K562 (cell line): ENCODE data around the gene TMEM120B. TPM values are rescaled to one million over a fixed set of nuclear protein-coding genes. Genes with fewer than 3 reads are reported as not detected.

Source experiments
- ATAC-seq: fragments of 200-7000 bp; cut with Tn5 transposase; 3 replicates; pipeline ENCODE4 v1.9.1; 2020; ENCODE audit warnings: moderate library complexity
- BruUV-seq: library from RNA; stranded (reverse); fragments of 400-500 nt; replicated peaks from 2 replicates; lab custom pipeline; 2021; lab: Mats Ljungman, UMichigan
- CTCF ChIA-PET: fragments of 300-600 bp; formaldehyde crosslinking; extraction: SDS; loops from one replicate; lab custom pipeline; 2021; ENCODE audit warnings: low intra/inter-chr PET ratio; lab: Yijun Ruan, JAX
- POLR2A ChIA-PET: fragments of 300-600, 350-650 bp; sonication (Branson Sonifier 250); formaldehyde crosslinking; extraction: SDS; loops from one replicate; lab custom pipeline; 2021; ENCODE audit warnings: antibody characterized with exemption, inconsistent platforms; lab: Yijun Ruan, JAX
- DNase-seq, 4 experiments: peaks; one replicate each; pipeline versions ENCODE4 v3.0.0 to v3.0.0-alpha.2; 2011 to 2018; ENCODE audit warnings: low spot score in 3 of 4, mixed read lengths in 3 of 4; ENCODE audit errors: extremely low read depth in 1 of 4
- FAIRE-seq: peaks from 2 replicates; lab custom pipeline; 2011; peaks lifted over from hg19 to GRCh38; lab: Jason Lieb, UNC
- H2AFZ ChIP-seq: 2 replicates; pipeline ENCODE4 v1.6.0; 2011; ENCODE audit warnings: low read depth, low read length, control low read depth, inconsistent platforms
- H3K27ac ChIP-seq: fragments of 200-600 bp; 3 replicates; pipeline ENCODE4 v1.8.0; 2011; ENCODE audit warnings: low read depth, mild to moderate bottlenecking, control low read depth, inconsistent platforms, low read length, moderate library complexity, mixed read lengths; ENCODE audit errors: extremely low read depth
- H3K27me3 ChIP-seq, 2 experiments: fragments of 300-600 bp in 1 of 2; 2 replicates in 1 of 2; 3 replicates in 1 of 2; pipeline versions ENCODE4 v1.6.0 to v1.8.0; 2011; ENCODE audit warnings: inconsistent platforms in 2 of 2, low read length in 2 of 2, mild to moderate bottlenecking in 1 of 2, mixed read lengths in 1 of 2, moderate library complexity in 1 of 2; ENCODE audit not compliant: control insufficient read depth in 2 of 2, insufficient read depth in 2 of 2
- H3K36me3 ChIP-seq: fragments of 300-600 bp; 3 replicates; pipeline ENCODE4 v1.8.0; 2011; ENCODE audit warnings: mild to moderate bottlenecking, low read length, inconsistent platforms; ENCODE audit not compliant: control insufficient read depth, insufficient read depth
- H3K4me1 ChIP-seq, 2 experiments: fragments of 200-600 bp in 1 of 2; replicated peaks in 1 of 2; 2 replicates in 1 of 2; 3 replicates in 1 of 2; pipeline versions ENCODE4 v1.5.1 to v1.8.0; 2011; ENCODE audit warnings: inconsistent platforms in 2 of 2, low read length in 2 of 2, mild to moderate bottlenecking in 1 of 2, mixed read lengths in 1 of 2, moderate library complexity in 1 of 2; ENCODE audit not compliant: control insufficient read depth in 2 of 2, insufficient read depth in 2 of 2
- H3K4me2 ChIP-seq: 2 replicates; pipeline ENCODE4 v1.6.1; 2011; ENCODE audit warnings: low read length, control low read depth, inconsistent platforms, mixed read lengths; ENCODE audit not compliant: insufficient read depth
- H3K4me3 ChIP-seq: fragments of 200-600 bp; sonication (generic), shearing (Covaris generic); 2 replicates; pipeline ENCODE4 v1.5.1; 2016; ENCODE audit warnings: control low read depth, inconsistent platforms
- H3K79me2 ChIP-seq: fragments of 200-600 bp; 3 replicates; pipeline ENCODE4 v1.8.0; 2011; ENCODE audit warnings: low read length, inconsistent platforms; ENCODE audit not compliant: control insufficient read depth, insufficient read depth
- H3K9ac ChIP-seq, 2 experiments: 2 replicates each; pipeline versions ENCODE4 v1.6.0 to v1.6.1; 2011; ENCODE audit warnings: low read depth in 2 of 2, low read length in 2 of 2, control low read depth in 1 of 2, inconsistent platforms in 1 of 2, mild to moderate bottlenecking in 1 of 2, mixed read lengths in 1 of 2; ENCODE audit not compliant: insufficient read depth in 1 of 2
- H3K9me1 ChIP-seq: one replicate; pipeline ENCODE4 v1.6.0; 2011; ENCODE audit warnings: inconsistent platforms, mild to moderate bottlenecking, low read length, moderate library complexity; ENCODE audit not compliant: control insufficient read depth, insufficient read depth
- H3K9me3 ChIP-seq: replicated peaks from 2 replicates; pipeline ENCODE4 v1.5.1; 2011; ENCODE audit warnings: low read depth, low read length, inconsistent platforms; ENCODE audit not compliant: control insufficient read depth, insufficient read depth
- H4K20me1 ChIP-seq: replicated peaks from 2 replicates; pipeline ENCODE4 v1.6.1; 2011; ENCODE audit warnings: low read length, inconsistent platforms, mixed read lengths; ENCODE audit not compliant: control insufficient read depth, insufficient read depth
- ADNP ChIP-seq: fragments of 200-800 bp; sonication (Bioruptor generic); IDR thresholded peaks from 2 replicates; pipeline ENCODE4 v1.6.1; 2016; ENCODE audit warnings: missing genetic modification characterization, missing compliant biosample characterization
- BCOR ChIP-seq: fragments of 450-650 bp; IDR thresholded peaks from 2 replicates; pipeline ENCODE4 v1.6.1; 2016
- DMBX1 ChIP-seq: fragments of 250-450 bp; sonication (Bioruptor Pico); IDR thresholded peaks from 2 replicates; pipeline ENCODE4 v1.8.0; 2022; ENCODE audit warnings: inconsistent platforms, mild to moderate bottlenecking, moderate library complexity, borderline replicate concordance
- KDM1A ChIP-seq, 2 experiments: fragments of 450-650 bp; IDR thresholded peaks; 2 replicates each; pipeline ENCODE4 v1.6.1; 2016; ENCODE audit warnings: mild to moderate bottlenecking in 2 of 2
- RBM25 ChIP-seq: fragments of 200-400 bp; formaldehyde crosslinking; IDR thresholded peaks from 2 replicates; pipeline ENCODE4 v1.6.1; 2018; ENCODE audit warnings: low read length, low read depth, moderate library complexity; ENCODE audit not compliant: severe bottlenecking
- ZNF121 ChIP-seq: sonication (generic); formaldehyde crosslinking; conservative IDR thresholded peaks from 2 replicates; pipeline ENCODE4 v1.8.0; 2022; ENCODE audit warnings: missing genetic modification reagents
- WGBS: fragments of 100-300 bp; shearing (Covaris generic); methylation state at CpG from one replicate; pipeline ENCODE4 v1.1.6; 2016; ENCODE audit warnings: low coverage, mixed read lengths; ENCODE audit not compliant: insufficient coverage; ENCODE audit errors: missing lambda C conversion rate; 5-methylcytosine and 5-hydroxymethylcytosine counted together
- in situ Hi-C: fragments of 300-500 bp; cut with MboI; formaldehyde crosslinking; loops from 4 replicates; pipeline ENCODE4 v1.15.0; 2018; ENCODE audit warnings: inconsistent platforms, mixed read lengths
- intact Hi-C: fragments of 100-400 bp; cut with micrococcal nuclease; formaldehyde crosslinking; loops from 2 replicates; pipeline ENCODE4 v1.14.2; 2022
- polyA plus RNA-seq, 8 experiments: library from polyadenylated mRNA; depleted of rRNA in 4 of 8; stranded (reverse) in 5 of 8; unstranded in 3 of 8; fragments of >200 nt; fragmentation: Nextera tagmentation in 2 of 8; fragmentation: Illumina TruSeq in 1 of 8; extraction: Ambion mirVana in 2 of 8; extraction: Trizol in 1 of 8; gene quantifications; 2 replicates each; pipeline versions ENCODE4 v1.2.1 to v1.2.3, GENCODE V29; 2011 to 2014; ENCODE audit warnings: inconsistent platforms in 1 of 8, missing spikeins in 1 of 8
- total RNA-seq, 7 experiments: library from RNA; depleted of rRNA in 6 of 7; stranded (reverse); fragments of >200 nt in 6 of 7; fragmentation: Illumina TruSeq in 2 of 7; extraction: Trizol in 2 of 7; gene quantifications; 2 replicates each; pipeline versions ENCODE4 v1.2.1 to v1.2.3, GENCODE V29; 2011 to 2021; ENCODE audit warnings: low replicate concordance in 1 of 7

The TMEM120B gene
- total and polyA plus RNA-seq, 9 of the 15 experiments (the other 6 are each of a cell fraction or from before 2014, with no cell fraction given): 1.7 to 18.6 (median 7.4) TPM

- H3K9me3 ChIP-seq: no peaks in the 10 kb centered on the region
- in situ Hi-C loops (no loop called here), intact Hi-C loops (no loop called here)
- no peaks in the 10 kb centered on the region for H3K36me3 ChIP-seq
- no peaks in the 10 kb centered on the region for H3K9me1 ChIP-seq
- ATAC-seq: no peak
- no peak overlapping the region for H2AFZ ChIP-seq
- WGBS: 66% methylated on average over 16 of the region's 17 CpGs
- H3K27ac ChIP-seq: no peak overlapping the region
- no peak overlapping the region for H3K4me3 ChIP-seq
- H3K4me1 ChIP-seq: peaks cover 3 to 26% of the 10 kb centered on the region in 2 experiments; a peak in 4 of 5 replicates
- POLR2A ChIA-PET: interaction anchor here (0.6 to 1.4 kb wide), 5 partner anchors 9 to 210 kb away, joined by 3 read pairs; no protein-coding TSS in a partner anchor
- no peak for DNase-seq
- H3K27me3 ChIP-seq: no peaks in the 10 kb centered on the region
- H4K20me1 ChIP-seq: peaks cover 8% of the 10 kb centered on the region; the same call in 1 of the 2 replicates
- CTCF ChIA-PET: no interaction called here
- no peaks in the 10 kb centered on the region for H3K79me2 ChIP-seq
- TF ChIP-seq RBM25: peak; percentile 78
- no peak for TF ChIP-seq DMBX1 (CRISPR knock-in tag)
- TF ChIP-seq BCOR: peak; percentile 66
- TF ChIP-seq ZNF121 (CRISPR knock-in tag): peak; percentile 18; the same call in 1 of the 2 replicates
- TF ChIP-seq ADNP (tag): peak; percentile 73
- peak; percentile 41 to 52; a peak in 3 of 4 replicates for TF ChIP-seq KDM1A (IDR thresholded peaks at IDR 0.05)
- H3K4me2 ChIP-seq: no peak overlapping the region
- FAIRE-seq: no peak
- BruUV-seq: no TSS peak
- H3K9ac ChIP-seq: peak overlapping the region in 1 of 2 experiments; percentile 19; a peak in 1 of 4 replicates
Measured at GRCh38 chr12:121787063-121788025, 74.8 kb downstream of the TMEM120B start.
